ENCODE measurements around the gene MAP4.

- TF ChIP-seq CTCF (IDR thresholded peaks at IDR 0.05) (no peak), POLR2AphosphoS5 (IDR thresholded peaks at IDR 0.05) (no peak)
Observed at GRCh38 chr3:47871389-47871788, 144.8 kb downstream of the MAP4 start.
